ENCODE measurements around the gene CPNE2. TPM values are rescaled to one million over a fixed set of nuclear protein-coding genes. Genes with fewer than 3 reads are reported as not detected.

The CPNE2 gene
- total and polyA plus RNA-seq, 12 donors, result 9.6 to 43.6 (median 17.1) TPM

DNA sequence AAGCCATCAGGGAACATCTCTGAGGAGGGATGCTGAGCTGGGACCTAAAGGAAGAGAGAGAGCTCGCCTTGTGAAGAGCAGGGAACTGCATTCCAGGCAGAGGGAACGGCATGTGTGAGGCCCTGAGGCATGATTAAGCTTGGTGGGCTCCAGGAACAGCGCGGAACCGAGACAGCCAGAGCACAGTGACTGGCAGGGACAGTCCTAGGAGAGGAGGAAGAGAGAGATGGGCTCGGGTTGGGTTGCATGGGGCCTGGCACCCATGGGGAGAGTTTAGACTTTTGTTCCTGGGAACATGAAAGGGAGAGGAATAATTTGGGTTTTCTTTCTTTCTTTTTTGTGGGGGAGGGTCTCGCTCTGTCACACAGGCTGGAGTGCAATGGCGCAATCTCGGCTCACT lies 39.2 kb upstream of the CPNE2 start:
- Histone ChIP-seq H3K9me3 (replicated peaks in 1 of 3) (no peaks in the 10 kb centered on the region), H3K36me3 (replicated peaks in 1 of 2) (peaks cover 0 to 13% of the 10 kb centered on the region in 2 donors), H3K4me3 (no peak overlapping the region), H3K27me3 (no peaks in the 10 kb centered on the region), H3K27ac (no peak overlapping the region), H3K4me1 (replicated peaks in 1 of 2) (no peaks in the 10 kb centered on the region)
- DNase-seq, result no peak
- intact Hi-C loops (cut with DNase I), result loop anchor here in 1 of 2 donors (10.0 kb wide), 1 partner anchor 188 kb away; the partner anchor contains the start of gene SLC12A3
- TF ChIP-seq, protein P1, sequence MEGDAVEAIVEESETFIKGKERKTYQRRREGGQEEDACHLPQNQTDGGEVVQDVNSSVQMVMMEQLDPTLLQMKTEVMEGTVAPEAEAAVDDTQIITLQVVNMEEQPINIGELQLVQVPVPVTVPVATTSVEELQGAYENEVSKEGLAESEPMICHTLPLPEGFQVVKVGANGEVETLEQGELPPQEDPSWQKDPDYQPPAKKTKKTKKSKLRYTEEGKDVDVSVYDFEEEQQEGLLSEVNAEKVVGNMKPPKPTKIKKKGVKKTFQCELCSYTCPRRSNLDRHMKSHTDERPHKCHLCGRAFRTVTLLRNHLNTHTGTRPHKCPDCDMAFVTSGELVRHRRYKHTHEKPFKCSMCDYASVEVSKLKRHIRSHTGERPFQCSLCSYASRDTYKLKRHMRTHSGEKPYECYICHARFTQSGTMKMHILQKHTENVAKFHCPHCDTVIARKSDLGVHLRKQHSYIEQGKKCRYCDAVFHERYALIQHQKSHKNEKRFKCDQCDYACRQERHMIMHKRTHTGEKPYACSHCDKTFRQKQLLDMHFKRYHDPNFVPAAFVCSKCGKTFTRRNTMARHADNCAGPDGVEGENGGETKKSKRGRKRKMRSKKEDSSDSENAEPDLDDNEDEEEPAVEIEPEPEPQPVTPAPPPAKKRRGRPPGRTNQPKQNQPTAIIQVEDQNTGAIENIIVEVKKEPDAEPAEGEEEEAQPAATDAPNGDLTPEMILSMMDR (IDR thresholded peaks at IDR 0.05), result no peak
- no peak for TF ChIP-seq POLR2A (IDR thresholded peaks at IDR 0.05)
- 91 to 97% (median 95%) methylated on average over 7 to 9 of the region's 9 CpGs for WGBS, 4 donors

DNA sequence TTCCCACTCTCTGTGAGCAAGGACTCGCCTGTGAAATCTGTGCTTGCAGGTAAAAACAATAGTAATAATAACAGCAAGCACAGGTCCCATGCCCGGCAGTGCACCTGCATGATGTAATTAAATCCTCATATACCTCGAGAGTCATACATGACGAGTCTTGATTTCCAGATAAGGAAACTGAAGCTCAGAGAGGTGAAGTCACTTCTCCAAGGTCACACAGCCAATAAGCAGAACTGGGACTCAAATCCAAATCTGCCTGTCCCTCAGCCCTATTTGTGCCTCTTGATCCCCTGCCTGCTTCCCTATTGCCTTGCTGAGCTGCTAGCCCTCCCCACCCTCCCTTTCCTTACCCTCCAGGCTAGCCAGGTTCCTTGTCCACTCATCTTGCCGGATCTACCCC lies 38.0 kb upstream of the CPNE2 start:
- Histone ChIP-seq H3K4me3 (no peak overlapping the region), H3K36me3 (replicated peaks in 1 of 2) (peaks cover 0 to 16% of the 10 kb centered on the region in 2 donors), H3K9me3 (replicated peaks in 1 of 3) (no peaks in the 10 kb centered on the region), H3K27ac (no peak overlapping the region), H3K27me3 (no peaks in the 10 kb centered on the region), H3K4me1 (replicated peaks in 1 of 2) (no peaks in the 10 kb centered on the region)
- intact Hi-C loops (cut with DNase I), result loop anchor here in 1 of 2 donors (10.0 kb wide), 1 partner anchor 190 kb away; the partner anchor contains the start of gene SLC12A3
- no peak for TF ChIP-seq POLR2A (IDR thresholded peaks at IDR 0.05)
- WGBS, 4 donors, result 73 to 91% (median 78%) methylated on average over 5 of the region's 5 CpGs
- DNase-seq, result no peak

DNA sequence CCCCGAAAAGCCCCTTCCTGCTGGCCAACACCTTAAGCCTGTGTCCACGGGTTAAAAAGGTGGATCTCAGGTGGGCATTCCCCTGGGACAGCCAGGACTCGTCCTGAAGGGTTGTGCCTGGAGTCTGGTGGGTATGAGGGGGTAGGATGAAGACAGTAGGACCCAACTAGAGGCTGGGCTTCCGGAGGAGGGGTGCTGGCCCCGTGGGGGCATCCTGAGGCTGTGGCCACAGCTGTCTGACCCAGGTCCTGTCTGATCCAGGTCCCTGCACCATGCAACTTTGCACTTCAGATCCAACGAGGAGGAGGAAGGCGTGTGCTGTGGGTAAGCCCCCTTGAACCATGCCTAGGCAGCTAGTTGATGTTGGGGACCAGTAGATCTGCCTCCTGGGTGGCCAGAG lies 37.6 kb upstream of the CPNE2 start:
- no peak for DNase-seq
- H3K9me3 ChIP-seq (replicated peaks in 1 of 3), result no peaks in the 10 kb centered on the region
- no peak for TF ChIP-seq POLR2A (IDR thresholded peaks at IDR 0.05)
- TF ChIP-seq, protein P1 (IDR thresholded peaks at IDR 0.05), result no peak
- H3K36me3 ChIP-seq (replicated peaks in 1 of 2), result peaks cover 0 to 17% of the 10 kb centered on the region in 2 donors
- WGBS, 4 donors, result 85 to 90% (median 90%) methylated on average over 3 to 7 of the region's 7 CpGs
- H3K27ac ChIP-seq, result no peak overlapping the region
- no peaks in the 10 kb centered on the region for H3K27me3 ChIP-seq
- H3K4me1 ChIP-seq (replicated peaks in 1 of 2), result no peaks in the 10 kb centered on the region
- intact Hi-C loops (cut with DNase I), result loop anchor here in 1 of 2 donors (10.0 kb wide), 1 partner anchor 190 kb away; the partner anchor contains the start of gene SLC12A3
- H3K4me3 ChIP-seq, result no peak overlapping the region

DNA sequence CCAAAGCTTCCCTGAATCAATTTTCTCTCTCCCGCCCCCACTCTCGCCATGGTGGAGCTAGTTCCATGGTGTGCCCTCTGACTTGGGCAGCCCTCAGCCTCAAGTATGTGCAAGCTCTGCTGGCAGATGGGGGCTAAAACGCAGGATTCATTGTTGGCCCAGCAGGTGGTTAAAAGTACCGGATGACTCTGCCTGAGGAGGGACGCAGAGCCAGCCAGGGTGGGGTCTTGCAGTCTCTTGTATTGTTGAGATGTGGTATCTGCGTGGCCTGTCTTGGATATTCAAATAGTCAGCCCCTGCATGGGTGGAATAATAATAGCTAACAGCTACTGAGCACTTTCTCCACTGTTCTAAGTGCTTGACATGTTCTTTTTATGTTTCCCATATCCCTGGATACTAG lies 36.7 kb upstream of the CPNE2 start:
- Histone ChIP-seq H3K36me3 (replicated peaks in 1 of 2) (peaks cover 0 to 17% of the 10 kb centered on the region in 2 donors), H3K9me3 (replicated peaks in 1 of 3) (no peaks in the 10 kb centered on the region), H3K4me1 (replicated peaks in 1 of 2) (peaks cover 0 to 1% of the 10 kb centered on the region in 2 donors), H3K27me3 (no peaks in the 10 kb centered on the region), H3K27ac (no peak overlapping the region), H3K4me3 (no peak overlapping the region)
- no peak for DNase-seq
- WGBS, 4 donors, result 93 to 96% (median 94%) methylated on average over 6 of the region's 6 CpGs
- intact Hi-C loops (cut with DNase I), result loop anchor here in 1 of 2 donors (10.0 kb wide), 1 partner anchor 191 kb away; the partner anchor contains the start of gene SLC12A3
- TF ChIP-seq, protein P1 (IDR thresholded peaks at IDR 0.05), result no peak
- no peak for TF ChIP-seq POLR2A (IDR thresholded peaks at IDR 0.05)
